Loucy (cell line): ENCODE results near the gene ABCC8.

Experiments used
- H2AFZ ChIP-seq: fragments of 200-600 bp; sonication (generic); 2 replicates; pipeline ENCODE4 v1.6.0; 2016; ENCODE audit warnings: antibody characterized with exemption, mild to moderate bottlenecking, low read length, moderate library complexity
- H3F3A ChIP-seq: fragments of 200-600 bp; 2 replicates; pipeline ENCODE4 v1.6.0; 2016; ENCODE audit warnings: antibody characterized with exemption, low read depth, mild to moderate bottlenecking
- H3K27me3 ChIP-seq: fragments of 200-600 bp; sonication (generic); 2 replicates; pipeline ENCODE4 v1.6.1; 2014; ENCODE audit warnings: low read length, mild to moderate bottlenecking; ENCODE audit not compliant: insufficient read depth, poor library complexity, severe bottlenecking
- H3K36me3 ChIP-seq: fragments of 200-600 bp; sonication (generic); 2 replicates; pipeline ENCODE4 v1.6.1; 2016; ENCODE audit warnings: low read length; ENCODE audit not compliant: insufficient read depth
- H3K4me1 ChIP-seq: fragments of 200-600 bp; sonication (generic); 2 replicates; pipeline ENCODE4 v1.5.1; 2014; ENCODE audit warnings: low read length, mild to moderate bottlenecking; ENCODE audit not compliant: insufficient read depth, poor library complexity, severe bottlenecking
- H3K4me2 ChIP-seq: fragments of 200-600 bp; sonication (generic); 2 replicates; pipeline ENCODE4 v1.6.0; 2014; ENCODE audit warnings: antibody characterized with exemption, low read length, low read depth, mild to moderate bottlenecking; ENCODE audit not compliant: poor library complexity, severe bottlenecking
- H3K4me3 ChIP-seq: fragments of 200-600 bp; sonication (generic); 2 replicates; pipeline ENCODE4 v1.5.1; 2014; ENCODE audit warnings: low read length, mild to moderate bottlenecking, mixed read lengths; ENCODE audit not compliant: poor library complexity, severe bottlenecking
- H3K79me2 ChIP-seq: fragments of 200-600 bp; sonication (generic); 2 replicates; pipeline ENCODE4 v1.6.1; 2014; ENCODE audit warnings: low read length; ENCODE audit not compliant: insufficient read depth
- H3K9ac ChIP-seq: fragments of 200-600 bp; sonication (generic); 2 replicates; pipeline ENCODE4 v1.6.0; 2014; ENCODE audit warnings: mild to moderate bottlenecking, low read depth, low read length, moderate library complexity; ENCODE audit not compliant: poor library complexity, severe bottlenecking
- H3K9me2 ChIP-seq: fragments of 200-600 bp; sonication (generic); replicated peaks from 2 replicates; pipeline ENCODE4 v1.6.1; 2016; ENCODE audit warnings: low read depth, low read length, mixed read lengths
- H3K9me3 ChIP-seq: fragments of 200-600 bp; sonication (generic); 2 replicates; pipeline ENCODE4 v1.6.1; 2014; ENCODE audit warnings: mild to moderate bottlenecking, antibody characterized with exemption, low read length, low read depth; ENCODE audit not compliant: insufficient read depth
- H4K20me1 ChIP-seq: fragments of 200-600 bp; sonication (generic); 2 replicates; pipeline ENCODE4 v1.6.0; 2014; ENCODE audit warnings: antibody characterized with exemption, low read length, mild to moderate bottlenecking; ENCODE audit not compliant: insufficient read depth, poor library complexity, severe bottlenecking
- EZH2phosphoT487 ChIP-seq: fragments of 200-600 bp; IDR thresholded peaks from 2 replicates; pipeline ENCODE4 v1.6.1; 2018; ENCODE audit warnings: antibody characterized with exemption, mild to moderate bottlenecking, moderate library complexity, borderline replicate concordance
- TF ChIP-seq, protein P1 (sequence below): fragments of 200-600 bp; sonication (generic); conservative IDR thresholded peaks from 2 replicates; pipeline ENCODE4 v1.5.1; 2014; ENCODE audit warnings: mild to moderate bottlenecking, antibody characterized with exemption, low read length

ABCC8 gene

DNA sequence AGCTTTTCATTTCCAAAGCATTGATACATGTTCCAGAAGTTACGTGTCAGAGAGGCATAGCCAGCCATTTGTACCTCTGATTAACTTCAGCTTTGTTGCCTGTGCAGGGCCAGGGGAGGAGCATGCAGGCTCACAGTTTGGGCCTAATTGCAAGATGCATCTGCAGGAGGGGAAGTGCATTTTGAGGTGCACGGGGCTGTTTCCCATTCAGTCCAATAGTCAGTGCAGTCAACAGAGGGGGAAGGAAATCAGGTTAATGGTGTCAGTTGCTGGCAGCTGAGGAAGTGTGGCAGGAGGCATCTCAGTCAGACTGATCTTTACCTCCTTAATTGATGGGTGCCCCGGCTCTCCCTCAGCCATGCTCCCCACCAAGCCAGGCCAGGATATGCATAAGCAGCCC, 39.3 kb downstream of the ABCC8 start:
- Histone ChIP-seq H3K9me2 (no peaks in the 10 kb centered on the region), H3K9ac (no peak overlapping the region), H3K4me1 (peaks cover 21% of the 10 kb centered on the region), H3K4me2 (no peak overlapping the region), H3F3A (no peaks in the 10 kb centered on the region), H2AFZ (0 out of 2 replicates have a peak overlapping the region, but pooled peaks have one; percentile 49), H3K79me2 (no peaks in the 10 kb centered on the region), H3K36me3 (no peaks in the 10 kb centered on the region), H4K20me1 (no peaks in the 10 kb centered on the region), H3K9me3 (no peaks in the 10 kb centered on the region), H3K4me3 (no peak overlapping the region), H3K27me3 (no peaks in the 10 kb centered on the region)
- TF ChIP-seq EZH2phosphoT487, result no peak
- TF ChIP-seq, protein P1, sequence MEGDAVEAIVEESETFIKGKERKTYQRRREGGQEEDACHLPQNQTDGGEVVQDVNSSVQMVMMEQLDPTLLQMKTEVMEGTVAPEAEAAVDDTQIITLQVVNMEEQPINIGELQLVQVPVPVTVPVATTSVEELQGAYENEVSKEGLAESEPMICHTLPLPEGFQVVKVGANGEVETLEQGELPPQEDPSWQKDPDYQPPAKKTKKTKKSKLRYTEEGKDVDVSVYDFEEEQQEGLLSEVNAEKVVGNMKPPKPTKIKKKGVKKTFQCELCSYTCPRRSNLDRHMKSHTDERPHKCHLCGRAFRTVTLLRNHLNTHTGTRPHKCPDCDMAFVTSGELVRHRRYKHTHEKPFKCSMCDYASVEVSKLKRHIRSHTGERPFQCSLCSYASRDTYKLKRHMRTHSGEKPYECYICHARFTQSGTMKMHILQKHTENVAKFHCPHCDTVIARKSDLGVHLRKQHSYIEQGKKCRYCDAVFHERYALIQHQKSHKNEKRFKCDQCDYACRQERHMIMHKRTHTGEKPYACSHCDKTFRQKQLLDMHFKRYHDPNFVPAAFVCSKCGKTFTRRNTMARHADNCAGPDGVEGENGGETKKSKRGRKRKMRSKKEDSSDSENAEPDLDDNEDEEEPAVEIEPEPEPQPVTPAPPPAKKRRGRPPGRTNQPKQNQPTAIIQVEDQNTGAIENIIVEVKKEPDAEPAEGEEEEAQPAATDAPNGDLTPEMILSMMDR, result no peak

DNA sequence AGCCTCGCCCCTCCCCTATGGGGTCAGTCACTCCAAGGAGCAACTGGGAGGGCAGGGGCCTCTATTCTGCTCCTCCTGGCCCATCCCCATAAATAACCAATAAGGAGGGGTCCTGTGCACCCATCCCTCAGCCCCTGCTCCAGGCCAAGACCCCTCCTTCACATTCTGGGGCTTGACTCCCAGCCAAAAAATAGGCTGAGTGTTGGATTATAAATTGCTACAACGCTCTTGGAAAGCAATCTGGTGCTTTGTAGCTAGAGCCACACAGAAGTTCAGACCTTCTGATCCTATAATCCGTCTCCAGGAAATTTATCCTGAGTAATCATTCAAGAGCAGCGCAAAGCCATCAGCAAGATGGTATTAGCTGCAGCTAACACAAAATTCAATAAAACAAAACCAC, 42.5 kb downstream of the ABCC8 start:
- TF ChIP-seq, protein P1, result no peak
- TF ChIP-seq EZH2phosphoT487, result no peak
- Histone ChIP-seq H3K9me2 (no peaks in the 10 kb centered on the region), H4K20me1 (no peaks in the 10 kb centered on the region), H3K9me3 (no peaks in the 10 kb centered on the region), H3F3A (no peaks in the 10 kb centered on the region), H3K9ac (no peak overlapping the region), H3K79me2 (no peaks in the 10 kb centered on the region), H3K4me1 (peaks cover 20% of the 10 kb centered on the region), H3K27me3 (no peaks in the 10 kb centered on the region), H2AFZ (no peak overlapping the region), H3K4me2 (peak overlapping the region; percentile 38), H3K36me3 (no peaks in the 10 kb centered on the region), H3K4me3 (no peak overlapping the region)

DNA sequence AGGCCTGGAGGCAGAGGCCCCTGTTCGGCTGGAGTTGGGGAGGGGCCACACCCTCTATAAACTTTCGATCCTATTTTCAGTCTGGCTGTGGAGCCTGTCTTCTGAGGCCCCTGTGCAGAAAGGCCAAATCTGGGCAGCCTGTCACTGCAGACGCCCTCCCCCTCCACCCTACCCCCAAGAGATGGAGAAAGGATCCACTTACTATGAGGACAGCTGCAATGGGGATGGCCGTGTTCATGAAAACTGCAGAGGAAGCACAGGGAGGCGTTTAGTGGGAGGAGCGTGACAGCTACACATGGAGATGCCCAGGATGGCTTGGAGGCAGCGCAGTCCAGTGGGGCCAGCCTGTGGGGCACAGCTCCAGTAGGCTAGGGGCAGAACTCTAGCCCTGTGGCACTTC, 44.6 kb downstream of the ABCC8 start:
- Histone ChIP-seq H3K9me3 (no peaks in the 10 kb centered on the region), H2AFZ (no peak overlapping the region), H3K4me1 (peaks cover 14% of the 10 kb centered on the region), H3K9ac (no peak overlapping the region), H3F3A (no peaks in the 10 kb centered on the region), H3K79me2 (no peaks in the 10 kb centered on the region), H3K4me3 (no peak overlapping the region), H3K9me2 (no peaks in the 10 kb centered on the region), H3K36me3 (no peaks in the 10 kb centered on the region), H3K4me2 (no peak overlapping the region), H4K20me1 (no peaks in the 10 kb centered on the region), H3K27me3 (no peaks in the 10 kb centered on the region)
- TF ChIP-seq, protein P1, result no peak
- TF ChIP-seq EZH2phosphoT487, result no peak
